Upper lobe of right lung (tissue), 1 donor: ENCODE data around the gene CACNA1A. TPM values are rescaled to one million over a fixed set of nuclear protein-coding genes. Genes with fewer than 3 reads are reported as not detected.

Experiments
- ATAC-seq: fragments of 200-7000 bp; cut with Tn5 transposase; one replicate; pipeline ENCODE4 v1.9.1; 2020; ENCODE audit warnings: mild to moderate bottlenecking, moderate library complexity
- DNase-seq: peaks from one replicate; pipeline ENCODE4 v3.0.0-alpha.2; 2020
- H3K27ac ChIP-seq: fragments of 200-600 bp; one replicate; pipeline ENCODE4 v1.8.0; 2022
- H3K27me3 ChIP-seq: fragments of 200-600 bp; one replicate; pipeline ENCODE4 v1.8.0; 2022; ENCODE audit warnings: mild to moderate bottlenecking
- H3K36me3 ChIP-seq: fragments of 200-600 bp; one replicate; pipeline ENCODE4 v1.8.0; 2022
- H3K4me1 ChIP-seq: fragments of 200-600 bp; one replicate; pipeline ENCODE4 v1.8.0; 2022
- H3K4me3 ChIP-seq: fragments of 200-600 bp; one replicate; pipeline ENCODE4 v1.8.0; 2022; ENCODE audit warnings: mild to moderate bottlenecking
- H3K9me3 ChIP-seq: fragments of 200-600 bp; one replicate; pipeline ENCODE4 v1.8.0; 2022
- CTCF ChIP-seq: fragments of 200-600 bp; IDR thresholded peaks from one replicate; pipeline ENCODE4 v1.8.0; 2022; ENCODE audit warnings: antibody characterized with exemption
- intact Hi-C: fragments of 100-400 bp; cut with DNase I; formaldehyde crosslinking; loops from one replicate; pipeline ENCODE4 v1.11.0; 2022
- total RNA-seq: library from RNA; stranded (reverse); fragmentation: NEBNext Ultra II Directional; extraction: Animal tissue kit (Norgen Biotek cat#: 25700); gene quantifications from one replicate; pipeline ENCODE4 v1.2.1, GENCODE V29; 2021
- donor health status: DM: no; HTN: yes; CAD: no; lungs with severe emphysema.

Gene CACNA1A
- total RNA-seq, 1 donor from 2014 or later = 0.26 TPM

- Histone ChIP-seq H3K9me3 (no peaks in the 10 kb centered on the region), H3K27ac (no peak overlapping the region), H3K36me3 (no peaks in the 10 kb centered on the region), H3K4me1 (no peaks in the 10 kb centered on the region), H3K4me3 (no peak overlapping the region), H3K27me3 (no peaks in the 10 kb centered on the region)
- DNase-seq (no peak), ATAC-seq (no peak)
- intact Hi-C loops = no loop called here
- TF ChIP-seq CTCF = no peak
These were observed 85.5 kb downstream of the CACNA1A start for GRCh38 chr19:13420780-13421179.

- Histone ChIP-seq H3K36me3 (no peaks in the 10 kb centered on the region), H3K9me3 (no peaks in the 10 kb centered on the region), H3K27ac (no peak overlapping the region), H3K4me3 (no peak overlapping the region), H3K4me1 (no peaks in the 10 kb centered on the region), H3K27me3 (no peaks in the 10 kb centered on the region)
- DNase-seq (no peak), ATAC-seq (no peak)
- intact Hi-C loops = no loop called here
- TF ChIP-seq CTCF = no peak
These were observed 89.2 kb downstream of the CACNA1A start for GRCh38 chr19:13417054-13417453.

GRCh38 chr19:13411899-13412298, 94.4 kb downstream of the CACNA1A start:
- H3K4me3 ChIP-seq = no peak overlapping the region
- peaks cover 4% of the 10 kb centered on the region for H3K27me3 ChIP-seq
- no peak overlapping the region for H3K27ac ChIP-seq
- intact Hi-C loops = no loop called here
- ATAC-seq (no peak), DNase-seq (no peak)
- TF ChIP-seq CTCF = no peak
- no peaks in the 10 kb centered on the region for H3K36me3 ChIP-seq
- H3K9me3 ChIP-seq = no peaks in the 10 kb centered on the region
- no peaks in the 10 kb centered on the region for H3K4me1 ChIP-seq

- TF ChIP-seq CTCF = no peak
- peaks cover 4% of the 10 kb centered on the region for H3K27me3 ChIP-seq
- ATAC-seq = no peak
- no peak overlapping the region for H3K27ac ChIP-seq
- H3K9me3 ChIP-seq = no peaks in the 10 kb centered on the region
- no peaks in the 10 kb centered on the region for H3K4me1 ChIP-seq
- H3K4me3 ChIP-seq = no peak overlapping the region
- intact Hi-C loops = no loop called here
- DNase-seq = no peak
- H3K36me3 ChIP-seq = no peaks in the 10 kb centered on the region
These were observed 95.3 kb downstream of the CACNA1A start for GRCh38 chr19:13410946-13411345.

- H3K36me3 ChIP-seq = no peaks in the 10 kb centered on the region
- no peaks in the 10 kb centered on the region for H3K9me3 ChIP-seq
- no peak for DNase-seq
- H3K4me1 ChIP-seq = no peaks in the 10 kb centered on the region
- no peak for ATAC-seq
- H3K27me3 ChIP-seq = peaks cover 4% of the 10 kb centered on the region
- H3K4me3 ChIP-seq = no peak overlapping the region
- intact Hi-C loops = no loop called here
- no peak overlapping the region for H3K27ac ChIP-seq
- no peak for TF ChIP-seq CTCF
These were observed 97.3 kb downstream of the CACNA1A start for GRCh38 chr19:13408889-13409518.

GRCh38 chr19:13404236-13404635, 102.0 kb downstream of the CACNA1A start:
- TF ChIP-seq CTCF = no peak
- intact Hi-C loops = no loop called here
- DNase-seq = no peak
- no peak for ATAC-seq
- Histone ChIP-seq H3K27ac (no peak overlapping the region), H3K4me3 (no peak overlapping the region), H3K9me3 (no peaks in the 10 kb centered on the region), H3K27me3 (peaks cover 4% of the 10 kb centered on the region), H3K36me3 (no peaks in the 10 kb centered on the region), H3K4me1 (no peaks in the 10 kb centered on the region)
